Neural progenitor cell (in vitro differentiated cells): ENCODE data around the gene TNFRSF13B. TPM values are rescaled to one million over a fixed set of nuclear protein-coding genes. Genes with fewer than 3 reads are reported as not detected.

Experiments used
- DNase-seq: peaks from one replicate; pipeline ENCODE4 v3.0.0-alpha.2; 2016; ENCODE audit warnings: low spot score
- H2AFZ ChIP-seq: fragments of 200-600 bp; sonication (generic); replicated peaks from 2 replicates; pipeline ENCODE4 v1.6.1; 2016; ENCODE audit warnings: antibody characterized with exemption
- H3F3A ChIP-seq: fragments of 200-600 bp; sonication (generic); 2 replicates; pipeline ENCODE4 v1.6.1; 2016; ENCODE audit warnings: antibody characterized with exemption, low read depth
- H3K27ac ChIP-seq: fragments of 200-600 bp; sonication (generic); 2 replicates; pipeline ENCODE4 v1.5.1; 2016; ENCODE audit warnings: mild to moderate bottlenecking
- H3K27me3 ChIP-seq: fragments of 200-600 bp; sonication (generic); 2 replicates; pipeline ENCODE4 v1.6.1; 2016; ENCODE audit warnings: mild to moderate bottlenecking, moderate library complexity
- H3K36me3 ChIP-seq: fragments of 200-600 bp; sonication (generic); 2 replicates; pipeline ENCODE4 v1.5.1; 2016
- H3K4me1 ChIP-seq: fragments of 200-600 bp; sonication (generic); 2 replicates; pipeline ENCODE4 v1.6.1; 2016; ENCODE audit warnings: mixed run types
- H3K4me2 ChIP-seq: fragments of 200-600 bp; sonication (generic); 2 replicates; pipeline ENCODE4 v1.6.1; 2016
- H3K4me3 ChIP-seq: fragments of 200-600 bp; sonication (generic); 2 replicates; pipeline ENCODE4 v1.5.1; 2016
- H3K79me2 ChIP-seq: fragments of 200-600 bp; sonication (generic); 2 replicates; pipeline ENCODE4 v1.6.1; 2016; ENCODE audit warnings: low read depth
- H3K9ac ChIP-seq: fragments of 200-600 bp; sonication (generic); 2 replicates; pipeline ENCODE4 v1.6.1; 2016
- H3K9me3 ChIP-seq: fragments of 200-600 bp; sonication (generic); 2 replicates; pipeline ENCODE4 v1.5.1; 2016; ENCODE audit warnings: low read depth
- H4K20me1 ChIP-seq: fragments of 200-600 bp; sonication (generic); 2 replicates; pipeline ENCODE4 v1.6.1; 2016; ENCODE audit warnings: low read depth
- H3K27ac Mint-ChIP-seq: 3 replicates; pipeline ENCODE4 v1.8.0; 2021; ENCODE audit warnings: mixed read lengths
- H3K27me3 Mint-ChIP-seq: 2 replicates; pipeline ENCODE4 v1.8.0; 2022; ENCODE audit warnings: low read depth, mild to moderate bottlenecking, inconsistent platforms, moderate library complexity, mixed read lengths; ENCODE audit not compliant: insufficient read depth
- H3K36me3 Mint-ChIP-seq: 3 replicates; pipeline ENCODE4 v1.8.0; 2021; ENCODE audit warnings: mixed read lengths
- H3K4me1 Mint-ChIP-seq: 3 replicates; pipeline ENCODE4 v1.8.0; 2021; ENCODE audit warnings: mixed read lengths
- H3K4me3 Mint-ChIP-seq: 3 replicates; pipeline ENCODE4 v1.8.0; 2021; ENCODE audit warnings: mild to moderate bottlenecking, moderate library complexity, mixed read lengths
- H3K9me3 Mint-ChIP-seq: 3 replicates; pipeline ENCODE4 v1.8.0; 2020; ENCODE audit warnings: mixed read lengths
- EZH2 ChIP-seq: fragments of 200-600 bp; sonication (generic); IDR thresholded peaks from 2 replicates; pipeline ENCODE4 v1.6.1; 2017; ENCODE audit warnings: antibody characterized with exemption, mild to moderate bottlenecking, moderate library complexity
- EZH2phosphoT487 ChIP-seq: fragments of 200-600 bp; sonication (generic); IDR thresholded peaks from 2 replicates; pipeline ENCODE4 v1.6.1; 2017; ENCODE audit warnings: antibody characterized with exemption
- total RNA-seq: library from RNA; depleted of rRNA; stranded (reverse); fragments of >200 nt; gene quantifications from 2 replicates; pipeline ENCODE4 v1.2.3, GENCODE V29; 2015; ENCODE audit warnings: low replicate concordance
- TF ChIP-seq, protein P1 (sequence below): fragments of 200-600 bp; sonication (generic); IDR thresholded peaks from 2 replicates; pipeline ENCODE4 v1.5.1; 2017; ENCODE audit warnings: antibody characterized with exemption, mild to moderate bottlenecking

Gene TNFRSF13B
- total RNA-seq, 1 donor from 2014 or later, result not detected

- peaks cover 22% of the 10 kb centered on the region for H3K9me3 Mint-ChIP-seq
- no peaks in the 10 kb centered on the region for H4K20me1 ChIP-seq
- H3K4me3 Mint-ChIP-seq, result no peak overlapping the region
- peak; percentile 53 for DNase-seq
- H2AFZ ChIP-seq, result no peak overlapping the region
- peaks cover 5% of the 10 kb centered on the region for H3K9me3 ChIP-seq
- H3F3A ChIP-seq, result no peaks in the 10 kb centered on the region
- no peaks in the 10 kb centered on the region for H3K4me1 ChIP-seq
- peaks cover 8% of the 10 kb centered on the region for H3K4me1 Mint-ChIP-seq
- H3K4me2 ChIP-seq, result no peak overlapping the region
- peaks cover 17% of the 10 kb centered on the region for H3K27me3 Mint-ChIP-seq
- H3K4me3 ChIP-seq, result no peak overlapping the region
- no peaks in the 10 kb centered on the region for H3K27me3 ChIP-seq
- no peaks in the 10 kb centered on the region for H3K79me2 ChIP-seq
- TF ChIP-seq, protein P1, sequence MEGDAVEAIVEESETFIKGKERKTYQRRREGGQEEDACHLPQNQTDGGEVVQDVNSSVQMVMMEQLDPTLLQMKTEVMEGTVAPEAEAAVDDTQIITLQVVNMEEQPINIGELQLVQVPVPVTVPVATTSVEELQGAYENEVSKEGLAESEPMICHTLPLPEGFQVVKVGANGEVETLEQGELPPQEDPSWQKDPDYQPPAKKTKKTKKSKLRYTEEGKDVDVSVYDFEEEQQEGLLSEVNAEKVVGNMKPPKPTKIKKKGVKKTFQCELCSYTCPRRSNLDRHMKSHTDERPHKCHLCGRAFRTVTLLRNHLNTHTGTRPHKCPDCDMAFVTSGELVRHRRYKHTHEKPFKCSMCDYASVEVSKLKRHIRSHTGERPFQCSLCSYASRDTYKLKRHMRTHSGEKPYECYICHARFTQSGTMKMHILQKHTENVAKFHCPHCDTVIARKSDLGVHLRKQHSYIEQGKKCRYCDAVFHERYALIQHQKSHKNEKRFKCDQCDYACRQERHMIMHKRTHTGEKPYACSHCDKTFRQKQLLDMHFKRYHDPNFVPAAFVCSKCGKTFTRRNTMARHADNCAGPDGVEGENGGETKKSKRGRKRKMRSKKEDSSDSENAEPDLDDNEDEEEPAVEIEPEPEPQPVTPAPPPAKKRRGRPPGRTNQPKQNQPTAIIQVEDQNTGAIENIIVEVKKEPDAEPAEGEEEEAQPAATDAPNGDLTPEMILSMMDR, result peak; percentile 37
- TF ChIP-seq EZH2, result no peak
- TF ChIP-seq EZH2phosphoT487, result no peak
- no peak overlapping the region for H3K9ac ChIP-seq
- H3K27ac ChIP-seq, result no peak overlapping the region
- H3K36me3 ChIP-seq, result no peaks in the 10 kb centered on the region
- H3K27ac Mint-ChIP-seq, result no peak overlapping the region
- H3K36me3 Mint-ChIP-seq, result peaks cover 3% of the 10 kb centered on the region
Measured at GRCh38 chr17:16945663-16946218, 26.2 kb downstream of the TNFRSF13B start.

GRCh38 chr17:16945136-16945482 lies 26.8 kb downstream of the TNFRSF13B start:
- Mint-ChIP-seq H3K4me1 (peaks cover 8% of the 10 kb centered on the region), H3K27ac (no peak overlapping the region), H3K36me3 (peaks cover 3% of the 10 kb centered on the region), H3K9me3 (peaks cover 19% of the 10 kb centered on the region), H3K27me3 (peaks cover 17% of the 10 kb centered on the region), H3K4me3 (no peak overlapping the region)
- Histone ChIP-seq H3K27me3 (no peaks in the 10 kb centered on the region), H3K36me3 (no peaks in the 10 kb centered on the region), H4K20me1 (no peaks in the 10 kb centered on the region), H3F3A (no peaks in the 10 kb centered on the region), H3K4me1 (no peaks in the 10 kb centered on the region), H3K27ac (no peak overlapping the region), H3K9me3 (peaks cover 5% of the 10 kb centered on the region), H3K4me2 (no peak overlapping the region), H3K9ac (no peak overlapping the region), H2AFZ (no peak overlapping the region), H3K79me2 (no peaks in the 10 kb centered on the region), H3K4me3 (no peak overlapping the region)
- DNase-seq, result peak; percentile 0
- TF ChIP-seq, protein P1, result no peak
- TF ChIP-seq EZH2 (no peak), EZH2phosphoT487 (no peak)

GRCh38 chr17:16944334-16945135 lies 27.4 kb downstream of the TNFRSF13B start:
- Mint-ChIP-seq H3K36me3 (peaks cover 3% of the 10 kb centered on the region), H3K9me3 (peaks cover 19% of the 10 kb centered on the region), H3K27ac (no peak overlapping the region), H3K4me1 (peaks cover 8% of the 10 kb centered on the region), H3K4me3 (no peak overlapping the region), H3K27me3 (peaks cover 17% of the 10 kb centered on the region)
- H2AFZ ChIP-seq, result no peak overlapping the region
- H3K4me2 ChIP-seq, result no peak overlapping the region
- no peaks in the 10 kb centered on the region for H3K27me3 ChIP-seq
- no peak overlapping the region for H3K4me3 ChIP-seq
- H3K36me3 ChIP-seq, result no peaks in the 10 kb centered on the region
- no peaks in the 10 kb centered on the region for H4K20me1 ChIP-seq
- DNase-seq, result peak; percentile 0
- no peaks in the 10 kb centered on the region for H3K4me1 ChIP-seq
- H3K79me2 ChIP-seq, result no peaks in the 10 kb centered on the region
- no peak overlapping the region for H3K27ac ChIP-seq
- H3F3A ChIP-seq, result no peaks in the 10 kb centered on the region
- no peak overlapping the region for H3K9ac ChIP-seq
- TF ChIP-seq EZH2, result no peak
- peaks cover 5% of the 10 kb centered on the region for H3K9me3 ChIP-seq
